ENCODE data around the gene FUT8.

Gene FUT8

DNA sequence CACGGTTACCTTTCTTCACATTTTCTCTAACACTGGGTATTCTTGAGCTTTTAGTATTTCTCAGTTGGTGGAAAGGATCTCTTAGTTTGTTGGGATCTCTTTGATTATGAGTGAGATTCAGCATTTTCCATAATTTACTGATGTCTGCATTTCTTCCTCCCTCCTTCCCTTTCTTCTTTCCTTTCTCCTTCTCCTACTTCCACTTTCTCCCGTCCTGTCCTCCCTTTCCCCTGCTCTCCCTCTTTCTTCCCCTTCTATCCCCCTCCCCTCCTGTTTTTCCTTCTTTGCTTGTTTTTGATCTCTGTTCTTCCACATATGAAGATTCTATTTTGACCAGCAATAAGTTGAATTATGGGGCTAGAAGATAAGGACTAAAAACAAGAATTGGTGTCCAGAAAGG lies 66.9 kb downstream of the FUT8 start:
- no peak for DNase-seq (ENCODE audit: low read depth)
- TF ChIP-seq, protein P1, sequence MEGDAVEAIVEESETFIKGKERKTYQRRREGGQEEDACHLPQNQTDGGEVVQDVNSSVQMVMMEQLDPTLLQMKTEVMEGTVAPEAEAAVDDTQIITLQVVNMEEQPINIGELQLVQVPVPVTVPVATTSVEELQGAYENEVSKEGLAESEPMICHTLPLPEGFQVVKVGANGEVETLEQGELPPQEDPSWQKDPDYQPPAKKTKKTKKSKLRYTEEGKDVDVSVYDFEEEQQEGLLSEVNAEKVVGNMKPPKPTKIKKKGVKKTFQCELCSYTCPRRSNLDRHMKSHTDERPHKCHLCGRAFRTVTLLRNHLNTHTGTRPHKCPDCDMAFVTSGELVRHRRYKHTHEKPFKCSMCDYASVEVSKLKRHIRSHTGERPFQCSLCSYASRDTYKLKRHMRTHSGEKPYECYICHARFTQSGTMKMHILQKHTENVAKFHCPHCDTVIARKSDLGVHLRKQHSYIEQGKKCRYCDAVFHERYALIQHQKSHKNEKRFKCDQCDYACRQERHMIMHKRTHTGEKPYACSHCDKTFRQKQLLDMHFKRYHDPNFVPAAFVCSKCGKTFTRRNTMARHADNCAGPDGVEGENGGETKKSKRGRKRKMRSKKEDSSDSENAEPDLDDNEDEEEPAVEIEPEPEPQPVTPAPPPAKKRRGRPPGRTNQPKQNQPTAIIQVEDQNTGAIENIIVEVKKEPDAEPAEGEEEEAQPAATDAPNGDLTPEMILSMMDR (IDR thresholded peaks at IDR 0.05; ENCODE audit: control insufficient read depth, insufficient read depth, low read depth, low read length, missing control alignments) = no peak
- H3K4me3 ChIP-seq (ENCODE audit: control insufficient read depth, low read depth, low read length) = no peak overlapping the region

DNA sequence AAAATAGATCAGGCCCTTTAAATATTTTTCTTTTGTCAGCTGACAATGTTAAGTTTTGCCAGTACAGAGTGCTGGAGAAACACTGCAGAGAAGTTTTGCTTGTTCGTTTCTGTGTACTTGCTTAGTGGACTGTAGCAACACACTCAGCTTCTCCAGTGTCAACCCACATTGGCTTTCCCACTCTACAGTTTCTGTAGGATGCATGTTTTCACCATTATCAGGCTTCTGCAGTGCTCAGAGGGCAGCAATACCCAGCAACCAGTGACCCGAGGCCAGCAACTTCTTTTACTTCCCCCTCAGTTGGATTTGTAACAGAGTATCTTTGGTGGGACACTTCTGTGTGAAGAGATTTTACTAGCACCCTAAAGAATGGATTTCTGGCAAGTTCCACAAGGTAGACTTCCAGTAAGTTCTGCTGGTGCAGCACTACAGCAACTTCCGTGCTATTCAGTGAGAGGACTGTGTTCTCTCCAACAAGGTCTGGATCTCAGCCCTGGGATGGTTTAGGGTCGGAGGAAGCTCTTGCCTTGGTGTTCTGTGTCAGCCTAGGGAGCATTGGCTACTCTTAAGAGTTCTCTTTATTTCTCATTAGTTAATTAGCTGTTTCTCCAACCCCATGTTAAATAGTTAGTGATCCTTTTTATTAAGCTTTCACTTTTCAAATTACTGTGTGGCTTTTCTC lies 70.4 kb downstream of the FUT8 start:
- H3K4me3 ChIP-seq (ENCODE audit: control insufficient read depth, low read depth, low read length) = no peak overlapping the region
- TF ChIP-seq, protein P1 (IDR thresholded peaks at IDR 0.05; ENCODE audit: control insufficient read depth, insufficient read depth, low read depth, low read length, missing control alignments) = no peak
- no peak for DNase-seq (ENCODE audit: low read depth)

DNA sequence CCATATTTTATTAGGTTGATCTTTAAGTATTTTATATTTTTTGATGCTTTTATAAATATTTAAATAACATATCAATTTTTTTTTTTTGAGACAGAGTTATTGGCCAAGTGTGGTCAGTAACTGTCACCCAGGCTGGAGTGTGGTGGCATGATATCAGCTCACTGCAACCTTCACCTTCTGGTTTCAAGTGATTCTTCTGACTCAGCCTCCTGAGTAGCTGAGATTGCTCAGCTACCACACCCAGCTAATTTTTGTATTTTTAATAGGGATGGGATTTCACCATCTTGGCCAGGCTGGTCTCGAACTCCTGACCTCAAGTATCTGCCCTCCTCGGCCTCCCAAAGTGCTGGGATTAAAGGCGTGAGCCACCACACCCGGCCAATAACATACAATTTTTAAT lies 71.1 kb downstream of the FUT8 start:
- TF ChIP-seq, protein P1 (IDR thresholded peaks at IDR 0.05; ENCODE audit: control insufficient read depth, insufficient read depth, low read depth, low read length, missing control alignments) = no peak
- no peak overlapping the region for H3K4me3 ChIP-seq (ENCODE audit: control insufficient read depth, low read depth, low read length)

DNA sequence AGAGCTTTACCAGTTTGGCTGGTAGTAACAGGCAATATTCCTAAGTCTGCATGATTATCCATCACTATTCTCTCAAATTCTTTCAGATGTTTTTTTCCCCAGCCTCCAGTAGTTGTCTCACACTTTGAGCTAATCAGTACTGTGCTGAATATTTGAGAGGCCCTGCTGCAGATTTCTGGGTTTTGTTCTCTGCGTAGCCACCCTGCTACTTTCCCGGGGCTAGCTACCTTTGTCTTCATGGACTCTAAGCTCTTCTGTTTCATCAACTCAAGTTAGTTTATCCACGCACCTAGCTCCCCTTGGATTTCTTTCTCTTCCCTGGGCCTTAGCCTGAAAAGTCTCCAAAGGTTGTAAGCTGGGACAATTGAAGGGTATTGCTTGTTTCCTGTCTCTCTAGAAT lies 73.0 kb downstream of the FUT8 start:
- no peak overlapping the region for H3K4me3 ChIP-seq (ENCODE audit: control insufficient read depth, low read depth, low read length)
- TF ChIP-seq, protein P1 (IDR thresholded peaks at IDR 0.05; ENCODE audit: control insufficient read depth, insufficient read depth, low read depth, low read length, missing control alignments) = no peak
- no peak for DNase-seq (ENCODE audit: low read depth)

More for the DNA sequence above, 71.1 kb downstream of the FUT8 start:
- DNase-seq (ENCODE audit: low read depth) = no peak

DNA sequence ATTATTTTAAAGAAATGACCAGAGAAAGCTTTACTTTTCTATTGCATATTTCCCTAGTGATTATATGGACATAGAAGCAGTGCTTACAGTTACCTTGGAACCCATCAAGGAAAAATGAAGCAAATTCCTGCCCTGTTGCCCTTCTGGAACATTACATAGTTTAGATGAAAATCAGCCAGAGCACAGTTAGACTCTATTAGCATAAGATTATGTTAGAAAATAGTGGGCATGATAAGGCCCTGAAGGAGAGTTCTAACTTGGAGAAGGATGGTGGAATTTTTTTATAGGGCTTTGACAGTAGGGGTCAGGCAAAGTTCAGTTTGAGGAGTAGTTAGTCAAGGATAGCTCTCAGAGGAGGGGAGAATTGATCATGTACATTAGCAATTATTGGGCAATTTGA lies 74.3 kb downstream of the FUT8 start:
- no peak overlapping the region for H3K4me3 ChIP-seq (ENCODE audit: control insufficient read depth, low read depth, low read length)
- DNase-seq (ENCODE audit: low read depth) = no peak
- TF ChIP-seq, protein P1 (IDR thresholded peaks at IDR 0.05; ENCODE audit: control insufficient read depth, insufficient read depth, low read depth, low read length, missing control alignments) = no peak

DNA sequence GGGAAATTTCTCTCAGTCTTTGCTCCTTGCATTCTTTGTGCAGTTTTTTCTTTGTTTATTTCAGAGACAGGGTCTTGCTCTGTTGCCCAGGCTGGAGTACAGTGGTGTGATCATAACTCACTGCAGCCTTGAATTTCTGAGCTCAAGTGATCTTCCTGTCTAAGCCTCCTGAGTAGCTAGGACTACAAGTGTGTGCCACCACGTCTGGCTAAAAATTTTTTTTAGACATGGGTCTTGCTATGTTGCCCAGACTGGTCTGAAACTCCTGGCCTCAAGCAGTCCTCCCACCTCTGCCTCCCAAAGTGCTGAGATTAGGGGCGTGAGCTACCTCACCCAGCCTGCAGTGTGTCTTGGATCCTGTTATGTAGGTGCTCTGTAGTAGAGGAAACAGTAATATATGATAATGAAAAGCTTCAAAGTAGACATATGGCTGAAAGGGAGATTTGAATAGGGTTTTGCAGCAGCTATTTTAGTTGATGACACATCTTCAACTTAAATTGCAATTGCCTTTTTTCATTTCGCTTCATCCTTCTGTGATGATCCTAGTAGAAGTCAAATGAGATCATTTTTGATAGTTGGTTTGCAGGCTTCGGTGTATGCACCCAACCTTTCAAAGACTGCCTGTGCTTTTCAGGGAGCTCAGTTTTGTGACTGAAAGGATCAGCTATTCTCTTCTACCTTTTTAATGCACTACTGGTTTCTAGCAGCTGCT lies 75.4 kb downstream of the FUT8 start:
- DNase-seq (ENCODE audit: low read depth) = no peak
- H3K4me3 ChIP-seq (ENCODE audit: control insufficient read depth, low read depth, low read length) = no peak overlapping the region
- TF ChIP-seq, protein P1 (IDR thresholded peaks at IDR 0.05; ENCODE audit: control insufficient read depth, insufficient read depth, low read depth, low read length, missing control alignments) = no peak
